Common myeloid progenitor, CD34-positive (primary cell): ENCODE measurements around the gene TIMM10. TPM values are rescaled to one million over a fixed set of nuclear protein-coding genes. Genes with fewer than 3 reads are reported as not detected.
A peak's percentile ranks its signal among the peaks of the same experiment; 100 is the strongest.

Experiments
- CTCF ChIA-PET: fragments of 350-600 bp; sonication (Branson Sonifier 250); formaldehyde crosslinking; loops from one replicate; lab custom pipeline; 2021; ENCODE audit warnings: antibody characterized with exemption; lab: Charles Lee
- POLR2A ChIA-PET: fragments of 350-600 bp; sonication (Branson Sonifier 250); formaldehyde crosslinking; loops from one replicate; lab custom pipeline; 2021; ENCODE audit warnings: antibody characterized with exemption; lab: Charles Lee
- DNase-seq, 3 donors: peaks; one replicate each; pipeline versions ENCODE4 v3.0.0 to v3.0.0-alpha.2; 2013
- H3K27ac ChIP-seq, 2 experiments: 1 replicate in 1 of 2; 2 replicates in 1 of 2; pipeline ENCODE4 v1.7.0; 2013; ENCODE audit warnings: inconsistent platforms in 2 of 2, low read length in 2 of 2, mild to moderate bottlenecking in 2 of 2, low read depth in 1 of 2, moderate library complexity in 1 of 2; ENCODE audit not compliant: severe bottlenecking in 2 of 2, insufficient read depth in 1 of 2, poor library complexity in 1 of 2
- H3K27me3 ChIP-seq, 5 experiments: replicated peaks in 2 of 5; 1 replicate in 3 of 5; 2 replicates in 2 of 5; pipeline versions ENCODE4 v1.6.1 to v1.7.0; 2013; ENCODE audit warnings: low read length in 4 of 5, mild to moderate bottlenecking in 2 of 5, moderate library complexity in 2 of 5, inconsistent platforms in 1 of 5; ENCODE audit not compliant: insufficient read depth in 5 of 5, control insufficient read depth in 4 of 5
- H3K36me3 ChIP-seq, 4 experiments: 1 replicate in 2 of 4; 2 replicates in 2 of 4; pipeline versions ENCODE4 v1.6.1 to v1.7.0; 2013; ENCODE audit warnings: low read length in 3 of 4, control low read depth in 1 of 4, mild to moderate bottlenecking in 1 of 4; ENCODE audit not compliant: control insufficient read depth in 4 of 4, insufficient read depth in 4 of 4
- H3K4me1 ChIP-seq, 4 experiments: 1 replicate in 3 of 4; 2 replicates in 1 of 4; pipeline versions ENCODE4 v1.6.1 to v1.7.1; 2013; ENCODE audit warnings: low read length in 3 of 4, mild to moderate bottlenecking in 3 of 4, control low read depth in 1 of 4, inconsistent platforms in 1 of 4, moderate library complexity in 1 of 4; ENCODE audit not compliant: control insufficient read depth in 4 of 4, insufficient read depth in 4 of 4; ENCODE audit errors: control extremely low read depth in 1 of 4
- H3K4me3 ChIP-seq, 7 experiments: 1 replicate in 4 of 7; 2 replicates in 3 of 7; pipeline versions ENCODE4 v1.5.1 to v1.7.0; 2013; ENCODE audit warnings: mild to moderate bottlenecking in 7 of 7, low read length in 6 of 7, moderate library complexity in 6 of 7, inconsistent platforms in 2 of 7, low read depth in 2 of 7, control low read depth in 1 of 7; ENCODE audit not compliant: insufficient read depth in 4 of 7, control insufficient read depth in 1 of 7; ENCODE audit errors: extremely low read depth in 1 of 7
- H3K9me3 ChIP-seq, 5 experiments: 1 replicate in 4 of 5; 2 replicates in 1 of 5; pipeline versions ENCODE4 v1.6.1 to v1.7.1; 2013; ENCODE audit warnings: low read length in 4 of 5, mild to moderate bottlenecking in 2 of 5, inconsistent platforms in 1 of 5, low read depth in 1 of 5, moderate library complexity in 1 of 5; ENCODE audit not compliant: control insufficient read depth in 4 of 5, insufficient read depth in 2 of 5; ENCODE audit errors: control extremely low read depth in 1 of 5
- WGBS: methylation state at CpG from one replicate; pipeline ENCODE4 v1.1.5; 2013; ENCODE audit not compliant: insufficient coverage; 5-methylcytosine and 5-hydroxymethylcytosine counted together
- polyA plus RNA-seq: library from polyadenylated mRNA; unstranded; fragments of 120-200 nt; gene quantifications from one replicate; pipeline ENCODE4 v1.2.1, GENCODE V29; 2013

Gene TIMM10, protein sequence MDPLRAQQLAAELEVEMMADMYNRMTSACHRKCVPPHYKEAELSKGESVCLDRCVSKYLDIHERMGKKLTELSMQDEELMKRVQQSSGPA
- 41.2 TPM for polyA plus RNA-seq

DNA sequence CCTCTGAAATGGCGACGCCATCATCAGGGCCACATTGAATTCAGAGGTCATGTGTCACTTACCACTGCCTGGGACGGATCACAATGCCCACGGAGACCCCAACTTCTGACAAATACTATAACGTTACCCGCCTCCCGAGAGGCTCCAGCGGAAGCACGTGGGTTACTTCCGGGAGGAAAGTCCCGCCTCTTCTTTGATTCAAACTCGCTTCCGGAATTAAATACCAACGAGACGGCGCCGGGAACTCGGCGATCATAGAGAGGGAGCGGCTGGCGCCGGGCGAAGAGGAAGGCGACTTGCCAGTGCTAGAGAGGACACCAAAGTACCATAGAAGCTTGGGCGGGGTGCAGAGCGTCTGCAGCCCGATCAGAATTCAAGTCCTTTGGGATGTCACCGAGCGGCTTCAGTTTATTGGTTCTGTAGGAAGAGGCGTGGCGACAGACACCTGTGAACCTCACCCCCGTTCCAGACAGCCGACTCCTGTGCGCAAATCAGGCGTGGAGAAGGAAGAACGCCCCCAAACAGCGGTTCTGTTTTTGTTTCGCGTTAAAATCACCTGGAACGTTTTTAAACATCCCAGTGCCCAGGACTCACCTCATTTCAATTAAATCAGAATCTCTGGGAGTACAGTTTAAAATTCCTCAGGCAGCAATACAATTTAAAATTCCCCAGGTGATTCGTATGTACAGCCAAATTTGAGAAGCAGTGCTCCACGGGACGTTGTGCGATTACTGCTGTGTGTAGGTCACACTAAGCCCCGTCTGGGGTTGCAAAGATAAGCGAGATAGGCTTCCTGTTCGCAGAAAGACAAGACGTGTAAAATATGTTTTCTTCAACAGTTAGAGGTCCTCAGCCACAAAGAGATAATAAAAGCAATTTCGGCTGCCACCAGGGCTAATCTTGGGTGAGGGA, at the start of gene TIMM10:
TSS of gene TIMM10 (minus strand) at position 159 of the 912 bp plus-strand sequence. CDS start 565 bp downstream, outside the sequence.
- Histone ChIP-seq H3K4me3 (peak within 1 kb of the TSS; percentile 62 to 96 (median 85)), H3K27me3 (no peaks in the 10 kb centered on the region), H3K36me3 (peaks cover 3 to 28% (median 8%) of the 10 kb centered on the region in 4 experiments), H3K9me3 (no peaks in the 10 kb centered on the region), H3K27ac (peak within 1 kb of the TSS; percentile 67 to 88), H3K4me1 (peaks cover 7 to 32% (median 19%) of the 10 kb centered on the region in 4 experiments)
- 0% methylated on average over 48 of the region's 49 CpGs for WGBS
- POLR2A ChIA-PET: interaction anchor here (0.8 to 1.2 kb wide), 3 partner anchors 107 to 1947 kb away, joined by 3 read pairs; no protein-coding TSS in a partner anchor
- DNase-seq: peak; percentile 97 to 98 (median 98)
- CTCF ChIA-PET: interaction anchor here (1.1 to 11.8 kb wide), 9 partner anchors 14 to 183 kb away, joined by 3 to 410 read pairs (median 9); partner anchors contain the start of genes SLC43A1 and UBE2L6

DNA sequence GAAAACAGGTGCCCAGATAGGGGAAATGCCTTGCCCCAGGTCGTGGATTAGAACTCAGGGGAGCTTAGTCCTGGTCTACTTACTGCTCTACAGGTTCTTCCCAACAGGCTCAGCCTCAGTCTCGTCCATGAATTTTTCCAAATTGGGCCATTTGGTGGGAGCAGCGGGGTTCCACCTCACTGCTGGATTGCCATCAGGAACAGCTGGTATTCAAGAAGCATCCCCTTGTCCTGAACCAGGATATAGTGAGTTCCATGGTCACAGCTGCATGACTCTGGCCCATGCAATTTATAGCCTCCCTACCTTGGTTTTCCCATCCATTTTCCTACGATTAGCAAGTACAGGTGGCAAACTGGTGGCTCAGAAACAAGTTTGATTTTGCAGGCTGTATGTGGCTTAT, 43.5 kb upstream of the TIMM10 start:
- H3K4me3 ChIP-seq: no peak overlapping the region
- ChIA-PET CTCF (interaction anchor here (1.2 to 9.5 kb wide), 3 partner anchors 10 to 69 kb away, joined by 3 to 401 read pairs (median 7); no protein-coding TSS in a partner anchor), POLR2A (no interaction called here)
- WGBS: 94% methylated on average over 3 of the region's 4 CpGs
- H3K9me3 ChIP-seq: no peaks in the 10 kb centered on the region
- no peaks in the 10 kb centered on the region for H3K27me3 ChIP-seq
- H3K36me3 ChIP-seq: no peaks in the 10 kb centered on the region
- no peak overlapping the region for H3K27ac ChIP-seq
- DNase-seq: no peak
- peaks cover 4 to 29% (median 11%) of the 10 kb centered on the region in 4 experiments for H3K4me1 ChIP-seq

DNA sequence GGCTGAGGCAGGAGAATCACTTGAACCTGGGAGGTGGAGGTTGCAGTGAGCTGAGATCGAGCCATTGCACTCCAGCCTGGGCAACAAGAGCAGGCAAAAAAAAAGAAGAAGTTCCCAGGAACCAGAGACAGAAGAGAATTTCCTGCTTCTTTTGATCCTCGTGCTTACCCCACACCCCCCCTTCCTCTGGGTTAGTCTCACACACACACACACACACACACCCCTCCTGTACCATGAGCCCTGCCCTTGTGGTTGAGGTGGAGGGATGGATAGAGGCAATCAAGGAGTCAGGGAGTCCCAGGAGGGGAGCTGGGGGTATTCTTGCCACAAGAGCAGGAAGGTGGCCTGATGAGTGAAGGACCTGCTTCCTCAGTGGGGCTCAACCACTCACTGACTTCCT, 41.1 kb upstream of the TIMM10 start:
- Histone ChIP-seq H3K4me3 (no peak overlapping the region), H3K27me3 (no peaks in the 10 kb centered on the region), H3K9me3 (no peaks in the 10 kb centered on the region), H3K4me1 (peaks cover 4 to 49% (median 21%) of the 10 kb centered on the region in 4 experiments), H3K27ac (no peak overlapping the region), H3K36me3 (no peaks in the 10 kb centered on the region)
- no CpG with 5 or more reads among the region's 2 CpGs for WGBS
- ChIA-PET POLR2A (no interaction called here), CTCF (interaction anchor here (0.9 to 9.5 kb wide), 11 partner anchors 11 to 186 kb away, joined by 3 to 401 read pairs (median 4); no protein-coding TSS in a partner anchor)
- peak in 2 of 3 donors; percentile 61 to 70 for DNase-seq

DNA sequence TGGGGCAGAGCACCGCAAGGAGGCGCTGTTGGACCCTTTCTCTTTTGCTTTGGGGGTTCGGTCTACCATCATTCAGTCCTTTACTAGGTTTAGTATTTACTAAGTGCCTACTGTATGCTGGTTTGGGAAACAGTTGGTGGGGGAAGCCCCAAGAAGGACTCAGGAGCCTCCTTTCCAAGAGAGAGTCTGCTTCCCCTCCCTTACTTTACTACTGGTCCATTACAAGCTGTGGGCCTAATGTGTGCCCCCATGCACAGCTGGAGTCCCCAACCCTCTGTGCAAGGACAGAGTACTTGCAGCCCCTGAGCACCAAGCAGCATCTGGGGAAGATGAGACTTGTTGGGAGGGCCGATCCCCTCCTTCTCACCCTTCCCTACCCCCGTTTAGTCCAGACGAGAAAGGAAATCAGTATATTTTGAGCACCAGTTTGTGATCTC, 37.8 kb upstream of the TIMM10 start:
- Histone ChIP-seq H3K4me3 (peak overlapping the region; percentile 76 to 97 (median 94)), H3K9me3 (no peaks in the 10 kb centered on the region), H3K36me3 (no peaks in the 10 kb centered on the region), H3K27ac (no peak overlapping the region), H3K27me3 (no peaks in the 10 kb centered on the region), H3K4me1 (peaks cover 13 to 64% (median 35%) of the 10 kb centered on the region in 4 experiments)
- ChIA-PET CTCF (interaction anchor here (0.6 to 9.5 kb wide), 34 partner anchors 10 to 944 kb away, joined by 3 to 401 read pairs (median 4); partner anchors contain the start of genes SERPING1, SLC43A1 and SMTNL1), POLR2A (interaction anchor here (0.6 to 1.6 kb wide), 3 partner anchors 71 to 77 kb away, joined by 3 to 18 read pairs (median 4); no protein-coding TSS in a partner anchor)
- 57% methylated on average over 3 of the region's 6 CpGs for WGBS
- peak in 2 of 3 donors; percentile 80 to 89 for DNase-seq

DNA sequence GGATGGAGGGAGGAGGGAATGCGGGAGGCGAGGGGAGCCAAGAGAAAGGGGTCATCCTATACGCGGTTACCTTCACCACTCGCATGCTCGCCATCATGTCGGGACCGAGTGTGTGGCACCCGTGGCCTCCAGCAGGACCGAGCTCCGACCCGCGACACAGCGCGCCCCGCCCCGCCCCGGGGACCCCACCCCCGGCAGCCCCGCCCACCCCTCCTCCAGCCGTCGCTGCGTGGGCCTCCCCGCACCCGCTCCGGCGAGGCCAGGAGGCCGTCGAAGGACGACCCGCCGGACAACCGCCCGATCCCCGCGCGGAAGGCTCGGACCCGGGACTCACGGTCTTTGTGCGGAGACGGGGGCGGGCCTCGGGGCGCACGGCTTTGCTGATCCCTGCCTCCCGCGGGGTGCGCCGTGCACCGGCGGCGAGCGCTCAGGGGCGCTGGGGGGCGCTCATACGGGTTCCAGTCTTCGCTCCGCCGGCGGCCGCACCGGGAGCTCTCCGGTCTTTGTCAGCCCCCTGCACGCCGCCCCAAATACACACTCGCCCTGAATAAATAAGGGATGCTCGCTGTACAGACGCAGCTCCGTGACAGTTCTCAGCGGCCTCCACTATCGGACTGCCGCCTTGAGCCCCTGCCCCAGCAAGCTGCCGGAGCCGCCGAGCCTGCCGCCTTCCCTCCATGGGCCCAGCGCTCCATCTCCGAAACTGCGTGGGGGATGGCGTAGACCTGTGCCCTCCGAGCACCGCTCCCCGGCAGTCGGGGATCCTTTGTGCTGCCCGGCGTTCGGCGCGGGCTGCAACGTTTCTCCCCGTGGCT, 37.2 kb upstream of the TIMM10 start, which contains the start of gene UBE2L6:
TSS of gene UBE2L6 (minus strand) at position 158 of the 815 bp plus-strand sequence. CDS start at position 97, 61 bp downstream.
- peak; percentile 54 to 85 (median 66) for DNase-seq
- no peaks in the 10 kb centered on the region for H3K27me3 ChIP-seq
- WGBS: 0% methylated on average over 36 of the region's 92 CpGs
- ChIA-PET POLR2A (interaction anchor here (1.4 to 1.6 kb wide), 2 partner anchors 72 to 77 kb away, joined by 3 to 18 read pairs; no protein-coding TSS in a partner anchor), CTCF (interaction anchor here (0.6 to 9.5 kb wide), 34 partner anchors 10 to 944 kb away, joined by 3 to 401 read pairs (median 4); partner anchors contain the start of genes SERPING1, SLC43A1 and SMTNL1)
- H3K36me3 ChIP-seq: peaks cover 0 to under 1% (median 0%) of the 10 kb centered on the region in 4 experiments
- peak within 1 kb of the TSS; percentile 76 to 97 (median 94) for H3K4me3 ChIP-seq
- H3K27ac ChIP-seq: peak within 1 kb of the TSS; percentile 46 to 76
- peaks cover 13 to 62% (median 34%) of the 10 kb centered on the region in 4 experiments for H3K4me1 ChIP-seq
- no peaks in the 10 kb centered on the region for H3K9me3 ChIP-seq
